GM12801 (cell line): ENCODE data around the gene WHAMM.

Source experiments
- CTCF ChIP-seq: IDR thresholded peaks from one replicate; pipeline ENCODE4 v1.5.1; 2011; ENCODE audit warnings: control low read depth; ENCODE audit not compliant: insufficient read length; ENCODE audit errors: extremely low read depth

The WHAMM gene

DNA sequence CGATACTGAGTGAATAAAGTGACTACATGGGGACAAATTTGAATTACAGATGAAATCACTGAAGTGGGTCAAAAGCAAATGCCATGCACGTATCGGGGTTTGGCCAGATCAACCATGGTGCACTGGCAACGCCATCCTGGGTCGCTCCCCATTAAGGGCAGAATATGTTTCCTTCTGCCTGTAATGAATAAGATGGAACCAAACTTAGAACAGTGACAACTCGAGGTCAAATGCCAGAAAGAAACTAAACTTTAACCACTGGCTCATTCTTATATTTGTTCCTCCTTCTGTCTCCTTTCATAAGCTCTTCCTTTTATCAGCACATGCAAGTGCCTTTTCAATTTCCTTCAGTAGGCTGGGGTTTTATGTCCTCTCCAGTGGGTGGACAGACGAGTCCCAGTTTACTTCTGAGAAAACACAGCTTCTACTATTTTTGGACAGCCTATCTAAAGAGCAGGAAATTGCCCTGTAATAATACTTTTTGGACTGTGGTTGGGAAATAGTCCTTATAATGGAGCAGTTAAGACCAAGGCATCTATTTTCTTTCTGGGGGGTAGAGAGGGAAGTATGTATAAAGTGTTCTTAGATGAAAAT lies 61.4 kb downstream of the WHAMM start:
- TF ChIP-seq CTCF = no peak

DNA sequence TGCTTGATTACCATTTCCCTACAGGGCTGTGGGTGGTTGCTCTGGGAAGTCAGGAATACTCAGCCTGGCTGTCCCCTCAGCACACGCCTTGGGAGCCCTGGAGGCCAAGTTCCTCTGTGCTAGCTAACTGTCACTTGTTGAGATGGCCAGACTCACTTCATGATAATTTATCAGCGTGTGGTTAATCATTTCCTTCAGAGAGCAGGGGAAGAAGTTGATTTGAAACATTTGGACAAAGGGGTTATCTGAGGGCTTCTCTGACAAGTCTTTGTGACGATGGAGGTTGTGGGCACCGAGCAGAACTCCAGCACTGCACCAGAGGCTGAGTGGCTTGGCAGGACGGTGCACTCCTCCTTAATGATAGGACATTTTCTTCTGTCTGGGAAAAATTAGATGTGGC lies 61.9 kb downstream of the WHAMM start:
- TF ChIP-seq CTCF = no peak

GRCh38 chr15:82871832-82872484 lies 62.5 kb downstream of the WHAMM start:
- TF ChIP-seq CTCF = no peak

DNA sequence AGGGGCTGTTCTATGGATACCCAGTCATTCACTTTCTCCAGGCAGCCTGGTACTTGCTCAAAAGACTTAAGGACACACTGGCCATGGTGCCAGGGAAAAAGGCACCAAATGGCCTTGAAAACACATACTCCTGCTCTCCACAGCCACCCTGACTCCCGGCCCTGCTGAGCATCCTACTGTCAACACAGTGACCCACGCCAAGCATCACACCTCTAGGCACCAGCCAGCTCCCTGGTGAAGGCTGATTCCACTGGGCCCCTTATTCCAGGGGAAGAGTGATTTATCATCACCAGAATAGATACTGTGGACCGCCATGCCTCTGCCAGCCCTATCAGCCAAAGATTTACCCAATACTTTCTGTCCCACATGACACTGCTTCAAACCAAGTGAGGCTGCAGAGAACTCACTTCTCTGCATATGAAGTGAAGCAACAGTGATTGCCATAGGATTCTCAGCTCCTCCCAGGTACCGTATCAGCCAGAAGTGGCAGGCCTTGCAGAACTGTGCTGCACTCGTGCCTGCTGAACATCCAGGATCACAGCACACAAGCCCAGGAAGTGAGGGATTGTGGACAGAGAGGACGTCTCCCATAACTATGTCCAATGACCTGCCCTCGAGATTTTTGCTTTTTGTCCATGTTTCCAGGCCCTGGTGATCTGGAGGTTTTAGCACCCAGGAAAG lies 63.7 kb downstream of the WHAMM start:
- TF ChIP-seq CTCF = no peak

GRCh38 chr15:82874267-82874666 lies 64.8 kb downstream of the WHAMM start:
- TF ChIP-seq CTCF = no peak

GRCh38 chr15:82874961-82875360 lies 65.5 kb downstream of the WHAMM start:
- TF ChIP-seq CTCF = no peak

DNA sequence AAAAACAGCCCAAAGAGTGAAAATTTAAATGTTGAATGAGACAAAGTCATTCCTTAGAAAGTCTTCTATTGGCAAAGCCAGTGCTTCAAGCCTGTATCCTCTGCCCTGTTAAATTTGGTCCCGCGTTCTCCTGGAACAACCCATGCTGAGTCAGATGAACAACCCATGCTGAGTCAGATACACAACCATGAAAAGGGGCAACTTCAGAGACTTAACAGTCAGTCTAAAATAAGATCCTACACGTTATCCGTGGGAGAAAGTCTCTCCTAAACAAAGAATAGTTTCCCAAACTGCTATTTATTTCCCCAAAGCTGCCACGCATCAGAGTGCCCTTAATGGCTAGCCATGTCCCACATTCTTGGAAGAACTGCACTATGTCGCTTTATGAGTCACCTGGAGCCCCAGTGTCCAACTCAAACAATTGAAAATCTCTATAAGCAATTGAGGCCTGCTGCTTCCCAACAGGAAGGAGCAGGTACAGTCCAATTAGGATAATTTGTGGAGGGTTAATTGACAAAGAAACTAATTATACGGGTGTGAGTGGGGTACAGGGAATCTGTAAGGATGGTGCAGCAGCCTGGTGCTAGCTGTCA lies 66.1 kb downstream of the WHAMM start:
- no peak for TF ChIP-seq CTCF
